H1 (cell line): ENCODE results near the gene ARMC6. TPM values are rescaled to one million over a fixed set of nuclear protein-coding genes. Genes with fewer than 3 reads are reported as not detected.

Source experiments
- CHD7 ChIP-seq: fragments of 300-600 bp; sonication (generic); IDR thresholded peaks from 2 replicates; pipeline ENCODE4 v1.7.1; 2012; ENCODE audit warnings: low read length, moderate library complexity, mild to moderate bottlenecking, inconsistent platforms; ENCODE audit not compliant: insufficient replicate concordance
- RAD21 ChIP-seq, 2 experiments: IDR thresholded peaks in 1 of 2; conservative IDR thresholded peaks in 1 of 2; 2 replicates each; pipeline ENCODE4 v1.6.1; 2011; ENCODE audit warnings: low read depth in 2 of 2, low read length in 2 of 2, improper control_type of control experiment in 1 of 2, inconsistent platforms in 1 of 2, mild to moderate bottlenecking in 1 of 2, moderate library complexity in 1 of 2
- polyA plus RNA-seq, 7 experiments: library from polyadenylated mRNA; depleted of rRNA in 3 of 7; stranded (reverse) in 5 of 7; unstranded in 2 of 7; fragments of >200 nt in 5 of 7; fragments of 200-250 nt in 2 of 7; gene quantifications; 1 replicate in 5 of 7; 2 replicates in 1 of 7; 4 replicates in 1 of 7; pipeline versions ENCODE4 v1.2.1 to v1.2.3, GENCODE V29; 2011 to 2013; ENCODE audit warnings: missing spikeins in 2 of 7, mixed read lengths in 2 of 7
- total RNA-seq: library from RNA; stranded (reverse); fragmentation: NEBNext Ultra II Directional; extraction: Animal tissue kit (Norgen Biotek cat#: 25700); gene quantifications from 2 replicates; pipeline ENCODE4 v1.2.1, GENCODE V29; 2021

Gene ARMC6
- total and polyA plus RNA-seq, 2 of the 8 experiments (the other 6 are each of a cell fraction or from before 2014, with no cell fraction given) = 67.1 to 68.3 TPM

- TF ChIP-seq CHD7 (no peak), RAD21 (IDR thresholded peaks at IDR 0.05 in 1 of 2, conservative IDR thresholded peaks at IDR 0.05 in 1 of 2; ENCODE audit: low read depth in 2 of 2, low read length in 2 of 2) (no peak)
Measured at GRCh38 chr19:18993115-18993514, 40.3 kb upstream of the ARMC6 start (continued).
